PFSK-1 (cell line): ENCODE measurements around the gene MAPT.

Experiments used
- POLR2AphosphoS5 ChIP-seq: IDR thresholded peaks from 2 replicates; pipeline ENCODE4 v1.6.1; 2012; ENCODE audit warnings: low read depth, mild to moderate bottlenecking, control low read depth, low read length, moderate library complexity
- TAF1 ChIP-seq: IDR thresholded peaks from 2 replicates; pipeline ENCODE4 v1.6.1; 2012; ENCODE audit warnings: low read length, control low read depth, borderline replicate concordance; ENCODE audit not compliant: insufficient read depth

DNA sequence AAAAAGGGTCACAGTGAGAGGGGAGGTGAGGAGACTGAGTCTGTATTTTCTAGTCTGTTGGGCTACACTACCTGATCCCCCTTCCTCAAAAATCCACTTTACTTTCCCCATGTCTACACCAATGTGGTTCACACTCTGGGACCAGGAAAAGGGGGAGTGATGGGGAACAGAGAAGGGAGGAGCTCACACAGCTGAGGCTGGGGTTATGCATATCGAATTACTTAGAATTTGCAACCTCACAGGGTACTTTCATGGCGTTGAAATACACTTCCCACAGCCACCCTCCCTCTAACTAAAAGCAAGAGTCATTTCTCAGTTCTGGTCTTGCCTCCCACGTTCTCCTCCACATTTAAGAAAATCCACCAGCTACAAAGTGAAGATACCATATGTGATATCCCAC is 14.1 kb downstream of the MAPT start:
- no peak for TF ChIP-seq POLR2AphosphoS5
- TF ChIP-seq TAF1, result no peak
